ENCODE measurements around the gene RAMAC.

Gene RAMAC

GRCh38 chr15:82971218-82971984 is 14.6 kb upstream of the RAMAC start:
- H3K4me2 ChIP-seq (ENCODE audit: low read length), result no peak overlapping the region
- no peaks in the 10 kb centered on the region for H3K27me3 ChIP-seq (ENCODE audit: insufficient read depth, low read length)
- TF ChIP-seq CTCF (IDR thresholded peaks at IDR 0.05; ENCODE audit: low read length) (no peak), EZH2 (IDR thresholded peaks at IDR 0.05; ENCODE audit: borderline replicate concordance, low read length) (no peak)
- H3K27ac ChIP-seq (ENCODE audit: low read depth, low read length, poor library complexity, severe bottlenecking), result no peak overlapping the region
- no peaks in the 10 kb centered on the region for H3F3A ChIP-seq (ENCODE audit: insufficient read depth, low read length)
- H3K9ac ChIP-seq (ENCODE audit: low read length), result no peak overlapping the region
- no peaks in the 10 kb centered on the region for H3K4me1 ChIP-seq (ENCODE audit: insufficient read depth, low read length, severe bottlenecking)
- H3K9me3 ChIP-seq (ENCODE audit: low read length), result no peaks in the 10 kb centered on the region
- no peaks in the 10 kb centered on the region for H3K9me2 ChIP-seq (ENCODE audit: low read depth, low read length)
- H3K4me3 ChIP-seq (ENCODE audit: low read depth, low read length, poor library complexity, severe bottlenecking), result no peak overlapping the region
- H4K20me1 ChIP-seq (ENCODE audit: insufficient read depth, low read length), result no peaks in the 10 kb centered on the region
- no peak overlapping the region for H2AFZ ChIP-seq (ENCODE audit: low read length)
- H3K36me3 ChIP-seq (ENCODE audit: insufficient read depth, low read length), result no peaks in the 10 kb centered on the region
- no peaks in the 10 kb centered on the region for H3K79me2 ChIP-seq (ENCODE audit: insufficient read depth, low read length)

DNA sequence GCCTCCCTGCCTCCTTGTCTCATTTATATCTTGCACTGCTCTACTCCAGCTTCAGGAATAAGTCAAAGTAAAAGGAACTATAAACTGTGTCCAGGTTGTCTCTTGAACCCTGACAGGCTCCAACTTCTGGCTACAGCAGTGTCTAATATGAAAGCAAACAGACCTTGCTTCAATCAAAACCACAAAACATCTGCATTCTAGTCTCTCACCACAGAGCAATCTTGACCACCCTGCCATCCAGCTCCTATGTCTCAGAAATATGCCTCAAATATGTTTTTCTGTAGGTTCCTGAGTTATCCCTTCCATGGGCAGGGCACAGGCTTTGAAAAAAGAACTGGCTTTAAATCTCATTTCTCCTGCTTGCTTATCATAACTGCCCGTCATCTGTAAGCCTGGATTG is 13.0 kb upstream of the RAMAC start:
- Histone ChIP-seq H3K36me3 (ENCODE audit: insufficient read depth, low read length) (no peaks in the 10 kb centered on the region), H3K9ac (ENCODE audit: low read length) (no peak overlapping the region), H3K27me3 (ENCODE audit: insufficient read depth, low read length) (no peaks in the 10 kb centered on the region), H3K9me3 (ENCODE audit: low read length) (no peaks in the 10 kb centered on the region), H3K27ac (ENCODE audit: low read depth, low read length, poor library complexity, severe bottlenecking) (no peak overlapping the region), H3K9me2 (ENCODE audit: low read depth, low read length) (no peaks in the 10 kb centered on the region), H3K79me2 (ENCODE audit: insufficient read depth, low read length) (no peaks in the 10 kb centered on the region), H3K4me1 (ENCODE audit: insufficient read depth, low read length, severe bottlenecking) (no peaks in the 10 kb centered on the region), H2AFZ (ENCODE audit: low read length) (no peak overlapping the region), H3F3A (ENCODE audit: insufficient read depth, low read length) (no peaks in the 10 kb centered on the region), H3K4me3 (ENCODE audit: low read depth, low read length, poor library complexity, severe bottlenecking) (no peak overlapping the region), H4K20me1 (ENCODE audit: insufficient read depth, low read length) (no peaks in the 10 kb centered on the region), H3K4me2 (ENCODE audit: low read length) (no peak overlapping the region)
- TF ChIP-seq CTCF (IDR thresholded peaks at IDR 0.05; ENCODE audit: low read length) (no peak), EZH2 (IDR thresholded peaks at IDR 0.05; ENCODE audit: borderline replicate concordance, low read length) (no peak)

- H3K36me3 ChIP-seq (ENCODE audit: insufficient read depth, low read length), result no peaks in the 10 kb centered on the region
- H3K9me2 ChIP-seq (ENCODE audit: low read depth, low read length), result no peaks in the 10 kb centered on the region
- H3K9ac ChIP-seq (ENCODE audit: low read length), result no peak overlapping the region
- no peaks in the 10 kb centered on the region for H3F3A ChIP-seq (ENCODE audit: insufficient read depth, low read length)
- no peaks in the 10 kb centered on the region for H3K9me3 ChIP-seq (ENCODE audit: low read length)
- H3K27ac ChIP-seq (ENCODE audit: low read depth, low read length, poor library complexity, severe bottlenecking), result no peak overlapping the region
- no peaks in the 10 kb centered on the region for H3K79me2 ChIP-seq (ENCODE audit: insufficient read depth, low read length)
- no peak overlapping the region for H2AFZ ChIP-seq (ENCODE audit: low read length)
- H3K4me1 ChIP-seq (ENCODE audit: insufficient read depth, low read length, severe bottlenecking), result no peaks in the 10 kb centered on the region
- TF ChIP-seq EZH2 (IDR thresholded peaks at IDR 0.05; ENCODE audit: borderline replicate concordance, low read length), result no peak
- no peak for TF ChIP-seq CTCF (IDR thresholded peaks at IDR 0.05; ENCODE audit: low read length)
- no peak overlapping the region for H3K4me3 ChIP-seq (ENCODE audit: low read depth, low read length, poor library complexity, severe bottlenecking)
- H3K27me3 ChIP-seq (ENCODE audit: insufficient read depth, low read length), result no peaks in the 10 kb centered on the region
- H3K4me2 ChIP-seq (ENCODE audit: low read length), result no peak overlapping the region
- no peaks in the 10 kb centered on the region for H4K20me1 ChIP-seq (ENCODE audit: insufficient read depth, low read length)
Measured at GRCh38 chr15:82977076-82977475, 8.9 kb upstream of the RAMAC start.

Data from OCI-LY1 (cell line).